ENCODE measurements around the gene CCR6. TPM values are rescaled to one million over a fixed set of nuclear protein-coding genes. Genes with fewer than 3 reads are reported as not detected.

Gene CCR6
- total and polyA plus RNA-seq, 2 donors (not counting 3 experiments of a cell fraction or from before 2014, with no cell fraction given) = not detected

DNA sequence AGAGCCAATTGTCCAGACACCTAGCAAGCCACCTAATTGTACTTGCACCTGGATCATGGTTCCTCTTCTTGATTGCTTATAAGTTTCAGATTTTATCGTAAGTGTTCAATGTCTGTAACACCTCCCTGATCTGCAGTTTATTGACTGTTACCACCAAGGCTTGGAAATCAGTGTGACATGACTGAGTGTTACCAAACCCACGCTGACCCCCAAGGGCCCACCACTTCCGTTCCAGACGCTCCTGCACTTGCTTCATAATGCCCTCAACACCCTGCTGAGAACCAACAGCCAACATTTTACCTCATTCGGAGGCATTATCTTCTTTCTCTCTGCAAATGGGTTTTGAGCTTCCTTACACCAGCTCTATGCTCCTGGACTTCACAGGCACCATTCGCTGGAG is 6.3 kb downstream of the CCR6 start:
- no peak for FAIRE-seq
- dilution Hi-C loops (cut with MboI; ENCODE audit: extremely low pct_ligation_motif_present, low sequenced_read_pairs) = no loop called here

More for the DNA sequence above, 6.3 kb downstream of the CCR6 start:
- Histone ChIP-seq H3K9me3 (replicated peaks; ENCODE audit: control insufficient read depth, insufficient read depth, low read length) (no peaks in the 10 kb centered on the region), H3K27me3 (ENCODE audit: control insufficient read depth in 2 of 2, insufficient read depth in 2 of 2, low read length in 2 of 2) (no peaks in the 10 kb centered on the region), H3K36me3 (ENCODE audit: control insufficient read depth in 2 of 2, extremely low read depth in 1 of 2, insufficient read depth in 2 of 2, low read length in 2 of 2) (no peaks in the 10 kb centered on the region), H3K79me2 (ENCODE audit: control insufficient read depth, insufficient read depth, low read length) (no peaks in the 10 kb centered on the region), H3K4me3 (replicated peaks in 1 of 3; ENCODE audit: insufficient read depth in 1 of 3, low read depth in 1 of 3, low read length in 3 of 3) (no peak overlapping the region), H4K20me1 (replicated peaks; ENCODE audit: control insufficient read depth, extremely low read depth, insufficient read depth, low read length) (no peaks in the 10 kb centered on the region), H3K4me1 (ENCODE audit: control insufficient read depth, extremely low read depth, insufficient read depth, low read length) (no peaks in the 10 kb centered on the region), H3K9me1 (replicated peaks; ENCODE audit: control insufficient read depth, extremely low read depth, insufficient read depth, low read length) (no peaks in the 10 kb centered on the region), H3K9ac (replicated peaks; ENCODE audit: extremely low read depth, insufficient read depth, low read length) (no peak overlapping the region), H3K4me2 (ENCODE audit: insufficient read depth, low read length) (no peak overlapping the region), H3K27ac (ENCODE audit: insufficient read depth, low read depth, low read length) (no peak overlapping the region), H2AFZ (ENCODE audit: low read depth, low read length) (no peak overlapping the region)
- BruUV-seq (replicated peaks) = no TSS peak
- ChIA-PET POLR2A (no interaction called here), CTCF (interaction anchor here (1.6 kb wide), 1 partner anchor 13 kb away, joined by 4 read pairs; no protein-coding TSS in a partner anchor)
- TF ChIP-seq JUN (IDR thresholded peaks at IDR 0.05; ENCODE audit: borderline replicate concordance, insufficient read depth, insufficient read length, low read depth) (no peak), GATA2 (IDR thresholded peaks at IDR 0.05; ENCODE audit: insufficient read depth, insufficient read length, low read depth, low read length) (no peak), POLR2A (IDR thresholded peaks at IDR 0.05; ENCODE audit: low read depth, low read length) (no peak), POLR2AphosphoS5 (IDR thresholded peaks at IDR 0.05; ENCODE audit: insufficient read depth, low read depth, low read length) (no peak), MYC (IDR thresholded peaks at IDR 0.05; ENCODE audit: low read depth, low read length) (no peak), MAX (IDR thresholded peaks at IDR 0.05; ENCODE audit: insufficient read depth, insufficient read length) (no peak), EZH2 (IDR thresholded peaks at IDR 0.05; ENCODE audit: borderline replicate concordance, low read depth, low read length, severe bottlenecking) (no peak), FOS (IDR thresholded peaks at IDR 0.05; ENCODE audit: borderline replicate concordance, insufficient read depth, low read length) (no peak), CTCF (IDR thresholded peaks at IDR 0.05; ENCODE audit: extremely low read depth in 1 of 2, insufficient read depth in 1 of 2, low read depth in 1 of 2, low read length in 2 of 2) (no peak)
- intact Hi-C loops (cut with micrococcal nuclease) = no loop called here
- no peak for DNase-seq (ENCODE audit: low read depth, low spot score)

Data from endothelial cell of umbilical vein (primary cell).